GM23338 (cell line): Measurements from ENCODE around the gene DBH. TPM values are rescaled to one million over a fixed set of nuclear protein-coding genes. Genes with fewer than 3 reads are reported as not detected.

Experiments used
- ATAC-seq: fragments of 200-7000 bp; cut with Tn5 transposase; 3 replicates; pipeline ENCODE4 v1.9.1; 2020
- DNase-seq: peaks from one replicate; pipeline ENCODE4 v3.0.0-alpha.2; 2015; ENCODE audit warnings: low spot score
- H2AFZ ChIP-seq: fragments of 200-600 bp; sonication (generic); 2 replicates; pipeline ENCODE4 v1.8.0; 2016; ENCODE audit warnings: antibody characterized with exemption, mild to moderate bottlenecking, moderate library complexity
- H3F3A ChIP-seq: fragments of 200-600 bp; sonication (generic); replicated peaks from 2 replicates; pipeline ENCODE4 v1.8.0; 2017; ENCODE audit warnings: antibody characterized with exemption, mixed run types, low read depth
- H3K27ac ChIP-seq: fragments of 200-600 bp; sonication (generic); 2 replicates; pipeline ENCODE4 v1.6.1; 2016; ENCODE audit warnings: low read depth
- H3K27me3 ChIP-seq: fragments of 200-600 bp; sonication (generic); 2 replicates; pipeline ENCODE4 v1.8.0; 2016; ENCODE audit warnings: mild to moderate bottlenecking, mixed run types, moderate library complexity; ENCODE audit not compliant: insufficient read depth
- H3K36me3 ChIP-seq: fragments of 200-600 bp; sonication (generic); 2 replicates; pipeline ENCODE4 v1.8.0; 2016; ENCODE audit warnings: mild to moderate bottlenecking; ENCODE audit not compliant: insufficient read depth
- H3K4me1 ChIP-seq: fragments of 200-600 bp; sonication (generic); 2 replicates; pipeline ENCODE4 v1.8.0; 2016; ENCODE audit warnings: mild to moderate bottlenecking, moderate library complexity; ENCODE audit not compliant: insufficient read depth
- H3K4me2 ChIP-seq: fragments of 200-600 bp; sonication (generic); 2 replicates; pipeline ENCODE4 v1.7.1; 2017; ENCODE audit warnings: mixed run types
- H3K4me3 ChIP-seq: fragments of 200-600 bp; sonication (generic); 2 replicates; pipeline ENCODE4 v1.6.1; 2016; ENCODE audit warnings: mixed run types
- H3K79me2 ChIP-seq: fragments of 200-600 bp; sonication (generic); replicated peaks from 2 replicates; pipeline ENCODE4 v1.8.0; 2017; ENCODE audit warnings: mild to moderate bottlenecking; ENCODE audit not compliant: insufficient read depth
- H3K9me2 ChIP-seq: fragments of 200-600 bp; sonication (generic); 2 replicates; pipeline ENCODE4 v1.8.0; 2017; ENCODE audit not compliant: insufficient read depth
- H4K20me1 ChIP-seq: fragments of 200-600 bp; sonication (generic); replicated peaks from 2 replicates; pipeline ENCODE4 v1.8.0; 2017; ENCODE audit warnings: mild to moderate bottlenecking; ENCODE audit not compliant: insufficient read depth
- H3K27ac Mint-ChIP-seq: 2 replicates; pipeline ENCODE4 v1.8.0; 2020; ENCODE audit warnings: inconsistent platforms, mild to moderate bottlenecking, moderate library complexity, mixed read lengths
- H3K27me3 Mint-ChIP-seq: 3 replicates; pipeline ENCODE4 v1.8.0; 2022; ENCODE audit warnings: low read depth, mild to moderate bottlenecking, moderate library complexity, mixed read lengths, inconsistent platforms; ENCODE audit not compliant: insufficient read depth, poor library complexity
- H3K36me3 Mint-ChIP-seq: 3 replicates; pipeline ENCODE4 v1.8.0; 2021; ENCODE audit warnings: low read depth, mild to moderate bottlenecking, inconsistent platforms, moderate library complexity, mixed read lengths
- H3K4me1 Mint-ChIP-seq: 3 replicates; pipeline ENCODE4 v1.8.0; 2020; ENCODE audit warnings: mild to moderate bottlenecking, inconsistent platforms, mixed read lengths
- H3K4me3 Mint-ChIP-seq: 3 replicates; pipeline ENCODE4 v1.8.0; 2021; ENCODE audit warnings: moderate library complexity, mild to moderate bottlenecking, inconsistent platforms, mixed read lengths
- H3K9me3 Mint-ChIP-seq: 3 replicates; pipeline ENCODE4 v1.8.0; 2020; ENCODE audit warnings: moderate library complexity, mild to moderate bottlenecking, inconsistent platforms, mixed read lengths
- CREB1 ChIP-seq: fragments of 250-450 bp; sonication (Bioruptor Pico); IDR thresholded peaks from 2 replicates; pipeline ENCODE4 v1.5.0; 2020; ENCODE audit warnings: low read depth, mild to moderate bottlenecking, moderate library complexity
- EZH2 ChIP-seq: fragments of 200-600 bp; sonication (generic); IDR thresholded peaks from one replicate; pipeline ENCODE4 v1.8.0; 2017; ENCODE audit warnings: antibody characterized with exemption, mild to moderate bottlenecking, low read depth; ENCODE audit not compliant: unreplicated experiment
- EZH2phosphoT487 ChIP-seq: fragments of 200-600 bp; sonication (generic); IDR thresholded peaks from one replicate; pipeline ENCODE4 v1.8.1; 2018; ENCODE audit warnings: antibody characterized with exemption; ENCODE audit not compliant: unreplicated experiment
- JUNB ChIP-seq: IDR thresholded peaks from one replicate; pipeline ENCODE4 v1.6.1; 2016; ENCODE audit warnings: antibody characterized with exemption; ENCODE audit not compliant: unreplicated experiment
- NANOG ChIP-seq: IDR thresholded peaks from 2 replicates; pipeline ENCODE4 v1.6.1; 2016; ENCODE audit warnings: antibody characterized with exemption, borderline replicate concordance
- POLR2AphosphoS5 ChIP-seq: IDR thresholded peaks from 2 replicates; pipeline ENCODE4 v1.6.1; 2016; ENCODE audit warnings: antibody characterized with exemption, low read depth
- STAT1 ChIP-seq: IDR thresholded peaks from one replicate; pipeline ENCODE4 v1.6.1; 2016; ENCODE audit warnings: antibody characterized with exemption; ENCODE audit not compliant: unreplicated experiment
- ZNF114 ChIP-seq: fragments of 250-450 bp; sonication (Bioruptor Pico); IDR thresholded peaks from 2 replicates; pipeline ENCODE4 v1.5.0; 2020; ENCODE audit warnings: mild to moderate bottlenecking, moderate library complexity
- ZNF331 ChIP-seq: fragments of 250-450 bp; sonication (Bioruptor Pico); IDR thresholded peaks from 2 replicates; pipeline ENCODE4 v1.5.0; 2020; ENCODE audit warnings: low read depth, mild to moderate bottlenecking, moderate library complexity
- polyA plus RNA-seq: library from polyadenylated mRNA; unstranded; fragments of >200 nt; fragmentation: Nextera tagmentation; extraction: Ambion mirVana; gene quantifications from 2 replicates; pipeline ENCODE4 v1.2.1, GENCODE V29; 2016
- total RNA-seq: library from RNA; depleted of rRNA; stranded (reverse); fragments of >200 nt; shearing (Covaris generic); gene quantifications from 2 replicates; pipeline ENCODE4 v1.2.3, GENCODE V29; 2014
- TF ChIP-seq, protein P1 (sequence below): IDR thresholded peaks from one replicate; pipeline ENCODE4 v1.6.1; 2018; ENCODE audit warnings: antibody characterized with exemption; ENCODE audit not compliant: unreplicated experiment
- TF ChIP-seq, protein P2 (sequence below): fragments of 250-450 bp; sonication (Bioruptor Pico); IDR thresholded peaks from 2 replicates; pipeline ENCODE4 v1.5.0; 2020; ENCODE audit warnings: mild to moderate bottlenecking, moderate library complexity
- TF ChIP-seq, protein P3 (sequence below), 2 experiments: fragments of 200-600 bp in 1 of 2; sonication (generic) in 1 of 2; conservative IDR thresholded peaks; 2 replicates each; pipeline versions ENCODE4 v1.5.1 to v1.6.1; 2016 to 2017; ENCODE audit warnings: antibody characterized with exemption in 2 of 2, low read depth in 2 of 2, mild to moderate bottlenecking in 2 of 2, moderate library complexity in 1 of 2
- TF ChIP-seq, protein P4 (sequence below): IDR thresholded peaks from 2 replicates; pipeline ENCODE4 v1.6.1; 2016; ENCODE audit warnings: antibody characterized with exemption

DBH gene
- total and polyA plus RNA-seq, 2 experiments from 2014 or later: 0.08 to 0.24 TPM

- H3K27me3 ChIP-seq: no peaks in the 10 kb centered on the region
- no peaks in the 10 kb centered on the region for H3F3A ChIP-seq
- no peak overlapping the region for H3K4me3 Mint-ChIP-seq
- no peaks in the 10 kb centered on the region for H3K36me3 Mint-ChIP-seq
- peaks cover 5% of the 10 kb centered on the region for H3K27me3 Mint-ChIP-seq
- H3K27ac Mint-ChIP-seq: no peak overlapping the region
- H3K79me2 ChIP-seq: no peaks in the 10 kb centered on the region
- H3K4me2 ChIP-seq: no peak overlapping the region
- H2AFZ ChIP-seq: no peak overlapping the region
- no peak for DNase-seq
- ATAC-seq: no peak
- no peak for TF ChIP-seq CREB1
- TF ChIP-seq, protein P1, sequence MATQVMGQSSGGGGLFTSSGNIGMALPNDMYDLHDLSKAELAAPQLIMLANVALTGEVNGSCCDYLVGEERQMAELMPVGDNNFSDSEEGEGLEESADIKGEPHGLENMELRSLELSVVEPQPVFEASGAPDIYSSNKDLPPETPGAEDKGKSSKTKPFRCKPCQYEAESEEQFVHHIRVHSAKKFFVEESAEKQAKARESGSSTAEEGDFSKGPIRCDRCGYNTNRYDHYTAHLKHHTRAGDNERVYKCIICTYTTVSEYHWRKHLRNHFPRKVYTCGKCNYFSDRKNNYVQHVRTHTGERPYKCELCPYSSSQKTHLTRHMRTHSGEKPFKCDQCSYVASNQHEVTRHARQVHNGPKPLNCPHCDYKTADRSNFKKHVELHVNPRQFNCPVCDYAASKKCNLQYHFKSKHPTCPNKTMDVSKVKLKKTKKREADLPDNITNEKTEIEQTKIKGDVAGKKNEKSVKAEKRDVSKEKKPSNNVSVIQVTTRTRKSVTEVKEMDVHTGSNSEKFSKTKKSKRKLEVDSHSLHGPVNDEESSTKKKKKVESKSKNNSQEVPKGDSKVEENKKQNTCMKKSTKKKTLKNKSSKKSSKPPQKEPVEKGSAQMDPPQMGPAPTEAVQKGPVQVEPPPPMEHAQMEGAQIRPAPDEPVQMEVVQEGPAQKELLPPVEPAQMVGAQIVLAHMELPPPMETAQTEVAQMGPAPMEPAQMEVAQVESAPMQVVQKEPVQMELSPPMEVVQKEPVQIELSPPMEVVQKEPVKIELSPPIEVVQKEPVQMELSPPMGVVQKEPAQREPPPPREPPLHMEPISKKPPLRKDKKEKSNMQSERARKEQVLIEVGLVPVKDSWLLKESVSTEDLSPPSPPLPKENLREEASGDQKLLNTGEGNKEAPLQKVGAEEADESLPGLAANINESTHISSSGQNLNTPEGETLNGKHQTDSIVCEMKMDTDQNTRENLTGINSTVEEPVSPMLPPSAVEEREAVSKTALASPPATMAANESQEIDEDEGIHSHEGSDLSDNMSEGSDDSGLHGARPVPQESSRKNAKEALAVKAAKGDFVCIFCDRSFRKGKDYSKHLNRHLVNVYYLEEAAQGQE: no peak
- TF ChIP-seq JUNB: no peak
- TF ChIP-seq, protein P2, sequence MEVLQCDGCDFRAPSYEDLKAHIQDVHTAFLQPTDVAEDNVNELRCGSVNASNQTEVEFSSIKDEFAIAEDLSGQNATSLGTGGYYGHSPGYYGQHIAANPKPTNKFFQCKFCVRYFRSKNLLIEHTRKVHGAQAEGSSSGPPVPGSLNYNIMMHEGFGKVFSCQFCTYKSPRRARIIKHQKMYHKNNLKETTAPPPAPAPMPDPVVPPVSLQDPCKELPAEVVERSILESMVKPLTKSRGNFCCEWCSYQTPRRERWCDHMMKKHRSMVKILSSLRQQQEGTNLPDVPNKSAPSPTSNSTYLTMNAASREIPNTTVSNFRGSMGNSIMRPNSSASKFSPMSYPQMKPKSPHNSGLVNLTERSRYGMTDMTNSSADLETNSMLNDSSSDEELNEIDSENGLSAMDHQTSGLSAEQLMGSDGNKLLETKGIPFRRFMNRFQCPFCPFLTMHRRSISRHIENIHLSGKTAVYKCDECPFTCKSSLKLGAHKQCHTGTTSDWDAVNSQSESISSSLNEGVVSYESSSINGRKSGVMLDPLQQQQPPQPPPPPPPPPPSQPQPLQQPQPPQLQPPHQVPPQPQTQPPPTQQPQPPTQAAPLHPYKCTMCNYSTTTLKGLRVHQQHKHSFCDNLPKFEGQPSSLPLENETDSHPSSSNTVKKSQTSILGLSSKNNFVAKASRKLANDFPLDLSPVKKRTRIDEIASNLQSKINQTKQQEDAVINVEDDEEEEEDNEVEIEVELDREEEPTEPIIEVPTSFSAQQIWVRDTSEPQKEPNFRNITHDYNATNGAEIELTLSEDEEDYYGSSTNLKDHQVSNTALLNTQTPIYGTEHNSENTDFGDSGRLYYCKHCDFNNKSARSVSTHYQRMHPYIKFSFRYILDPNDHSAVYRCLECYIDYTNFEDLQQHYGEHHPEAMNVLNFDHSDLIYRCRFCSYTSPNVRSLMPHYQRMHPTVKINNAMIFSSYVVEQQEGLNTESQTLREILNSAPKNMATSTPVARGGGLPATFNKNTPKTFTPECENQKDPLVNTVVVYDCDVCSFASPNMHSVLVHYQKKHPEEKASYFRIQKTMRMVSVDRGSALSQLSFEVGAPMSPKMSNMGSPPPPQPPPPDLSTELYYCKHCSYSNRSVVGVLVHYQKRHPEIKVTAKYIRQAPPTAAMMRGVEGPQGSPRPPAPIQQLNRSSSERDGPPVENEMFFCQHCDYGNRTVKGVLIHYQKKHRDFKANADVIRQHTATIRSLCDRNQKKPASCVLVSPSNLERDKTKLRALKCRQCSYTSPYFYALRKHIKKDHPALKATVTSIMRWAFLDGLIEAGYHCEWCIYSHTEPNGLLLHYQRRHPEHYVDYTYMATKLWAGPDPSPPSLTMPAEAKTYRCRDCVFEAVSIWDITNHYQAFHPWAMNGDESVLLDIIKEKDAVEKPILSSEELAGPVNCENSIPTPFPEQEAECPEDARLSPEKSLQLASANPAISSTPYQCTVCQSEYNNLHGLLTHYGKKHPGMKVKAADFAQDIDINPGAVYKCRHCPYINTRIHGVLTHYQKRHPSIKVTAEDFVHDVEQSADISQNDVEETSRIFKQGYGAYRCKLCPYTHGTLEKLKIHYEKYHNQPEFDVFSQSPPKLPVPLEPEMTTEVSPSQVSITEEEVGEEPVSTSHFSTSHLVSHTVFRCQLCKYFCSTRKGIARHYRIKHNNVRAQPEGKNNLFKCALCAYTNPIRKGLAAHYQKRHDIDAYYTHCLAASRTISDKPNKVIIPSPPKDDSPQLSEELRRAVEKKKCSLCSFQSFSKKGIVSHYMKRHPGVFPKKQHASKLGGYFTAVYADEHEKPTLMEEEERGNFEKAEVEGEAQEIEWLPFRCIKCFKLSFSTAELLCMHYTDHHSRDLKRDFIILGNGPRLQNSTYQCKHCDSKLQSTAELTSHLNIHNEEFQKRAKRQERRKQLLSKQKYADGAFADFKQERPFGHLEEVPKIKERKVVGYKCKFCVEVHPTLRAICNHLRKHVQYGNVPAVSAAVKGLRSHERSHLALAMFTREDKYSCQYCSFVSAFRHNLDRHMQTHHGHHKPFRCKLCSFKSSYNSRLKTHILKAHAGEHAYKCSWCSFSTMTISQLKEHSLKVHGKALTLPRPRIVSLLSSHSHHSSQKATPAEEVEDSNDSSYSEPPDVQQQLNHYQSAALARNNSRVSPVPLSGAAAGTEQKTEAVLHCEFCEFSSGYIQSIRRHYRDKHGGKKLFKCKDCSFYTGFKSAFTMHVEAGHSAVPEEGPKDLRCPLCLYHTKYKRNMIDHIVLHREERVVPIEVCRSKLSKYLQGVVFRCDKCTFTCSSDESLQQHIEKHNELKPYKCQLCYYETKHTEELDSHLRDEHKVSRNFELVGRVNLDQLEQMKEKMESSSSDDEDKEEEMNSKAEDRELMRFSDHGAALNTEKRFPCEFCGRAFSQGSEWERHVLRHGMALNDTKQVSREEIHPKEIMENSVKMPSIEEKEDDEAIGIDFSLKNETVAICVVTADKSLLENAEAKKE (CRISPR knock-in tag): no peak
- no peak for TF ChIP-seq EZH2phosphoT487
- no peak for TF ChIP-seq ZNF114 (CRISPR knock-in tag)
- TF ChIP-seq EZH2: no peak
- TF ChIP-seq NANOG: no peak
- TF ChIP-seq, protein P3, sequence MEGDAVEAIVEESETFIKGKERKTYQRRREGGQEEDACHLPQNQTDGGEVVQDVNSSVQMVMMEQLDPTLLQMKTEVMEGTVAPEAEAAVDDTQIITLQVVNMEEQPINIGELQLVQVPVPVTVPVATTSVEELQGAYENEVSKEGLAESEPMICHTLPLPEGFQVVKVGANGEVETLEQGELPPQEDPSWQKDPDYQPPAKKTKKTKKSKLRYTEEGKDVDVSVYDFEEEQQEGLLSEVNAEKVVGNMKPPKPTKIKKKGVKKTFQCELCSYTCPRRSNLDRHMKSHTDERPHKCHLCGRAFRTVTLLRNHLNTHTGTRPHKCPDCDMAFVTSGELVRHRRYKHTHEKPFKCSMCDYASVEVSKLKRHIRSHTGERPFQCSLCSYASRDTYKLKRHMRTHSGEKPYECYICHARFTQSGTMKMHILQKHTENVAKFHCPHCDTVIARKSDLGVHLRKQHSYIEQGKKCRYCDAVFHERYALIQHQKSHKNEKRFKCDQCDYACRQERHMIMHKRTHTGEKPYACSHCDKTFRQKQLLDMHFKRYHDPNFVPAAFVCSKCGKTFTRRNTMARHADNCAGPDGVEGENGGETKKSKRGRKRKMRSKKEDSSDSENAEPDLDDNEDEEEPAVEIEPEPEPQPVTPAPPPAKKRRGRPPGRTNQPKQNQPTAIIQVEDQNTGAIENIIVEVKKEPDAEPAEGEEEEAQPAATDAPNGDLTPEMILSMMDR (conservative IDR thresholded peaks at IDR 0.05; ENCODE audit: low read depth in 2 of 2): no peak
- TF ChIP-seq ZNF331 (CRISPR knock-in tag): no peak
- TF ChIP-seq, protein P4, sequence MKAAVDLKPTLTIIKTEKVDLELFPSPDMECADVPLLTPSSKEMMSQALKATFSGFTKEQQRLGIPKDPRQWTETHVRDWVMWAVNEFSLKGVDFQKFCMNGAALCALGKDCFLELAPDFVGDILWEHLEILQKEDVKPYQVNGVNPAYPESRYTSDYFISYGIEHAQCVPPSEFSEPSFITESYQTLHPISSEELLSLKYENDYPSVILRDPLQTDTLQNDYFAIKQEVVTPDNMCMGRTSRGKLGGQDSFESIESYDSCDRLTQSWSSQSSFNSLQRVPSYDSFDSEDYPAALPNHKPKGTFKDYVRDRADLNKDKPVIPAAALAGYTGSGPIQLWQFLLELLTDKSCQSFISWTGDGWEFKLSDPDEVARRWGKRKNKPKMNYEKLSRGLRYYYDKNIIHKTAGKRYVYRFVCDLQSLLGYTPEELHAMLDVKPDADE: no peak
- TF ChIP-seq STAT1: no peak
- TF ChIP-seq POLR2AphosphoS5: no peak
- H3K4me1 ChIP-seq: no peaks in the 10 kb centered on the region
- no peak overlapping the region for H3K4me3 ChIP-seq
- no peaks in the 10 kb centered on the region for H3K36me3 ChIP-seq
- no peaks in the 10 kb centered on the region for H4K20me1 ChIP-seq
- no peaks in the 10 kb centered on the region for H3K9me2 ChIP-seq
- H3K4me1 Mint-ChIP-seq: no peaks in the 10 kb centered on the region; the same call in 2 of the 3 replicates
- H3K9me3 Mint-ChIP-seq: no peaks in the 10 kb centered on the region
- no peak overlapping the region for H3K27ac ChIP-seq
These were observed 30.2 kb downstream of the DBH start for GRCh38 chr9:133666387-133666786.
